MM.1S (cell line): ENCODE measurements around the gene SNTG2.

Experiments
- EZH2 ChIP-seq: fragments of 300-600 bp; sonication (generic); optimal IDR thresholded peaks from 2 replicates; pipeline ENCODE3; 2017; ENCODE audit warnings: low read depth, mild to moderate bottlenecking, antibody characterized with exemption, low read length, mixed read lengths
- EZH2phosphoT487 ChIP-seq: fragments of 300-600 bp; sonication (generic); IDR thresholded peaks from 2 replicates; pipeline ENCODE4 v1.6.1; 2018; ENCODE audit warnings: antibody characterized with exemption, low read length
- TF ChIP-seq, protein P1 (sequence below): fragments of 300-600 bp; sonication (generic); IDR thresholded peaks from 2 replicates; pipeline ENCODE4 v1.5.1; 2016; ENCODE audit warnings: antibody characterized with exemption, low read length, mixed read lengths

DNA sequence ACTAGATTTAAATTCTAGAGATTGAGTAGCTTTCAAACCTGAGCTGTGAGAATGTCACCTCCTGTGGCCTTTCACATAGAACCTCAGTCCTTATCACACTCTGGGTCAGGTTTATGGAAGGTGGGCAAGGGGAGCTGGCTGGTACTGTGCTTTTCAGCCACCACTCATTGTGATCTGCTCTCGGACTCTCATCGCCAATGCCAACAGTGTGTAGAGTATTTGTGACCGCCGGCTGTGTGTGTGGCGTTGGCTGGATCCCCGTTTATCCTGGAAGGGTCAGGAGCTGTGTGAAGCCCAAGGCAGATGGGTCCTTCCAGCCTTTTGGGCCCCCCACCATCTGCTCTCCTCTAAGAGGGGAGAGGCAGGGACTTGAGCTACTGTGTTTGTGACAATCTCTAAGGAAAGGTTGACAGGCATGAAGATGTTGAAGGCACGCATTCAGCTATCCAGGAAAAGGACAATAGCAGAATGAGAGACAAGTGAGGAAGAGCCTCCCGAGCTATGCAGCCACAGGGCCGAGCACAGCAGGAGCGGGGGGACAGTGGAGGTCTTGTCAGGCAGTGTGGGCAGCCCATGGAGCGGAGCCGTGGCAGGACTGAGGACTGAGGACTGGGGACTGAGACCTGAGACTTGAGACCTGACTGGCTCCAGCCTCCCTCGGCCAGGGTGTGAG, 355.5 kb downstream of the SNTG2 start:
- TF ChIP-seq, protein P1, sequence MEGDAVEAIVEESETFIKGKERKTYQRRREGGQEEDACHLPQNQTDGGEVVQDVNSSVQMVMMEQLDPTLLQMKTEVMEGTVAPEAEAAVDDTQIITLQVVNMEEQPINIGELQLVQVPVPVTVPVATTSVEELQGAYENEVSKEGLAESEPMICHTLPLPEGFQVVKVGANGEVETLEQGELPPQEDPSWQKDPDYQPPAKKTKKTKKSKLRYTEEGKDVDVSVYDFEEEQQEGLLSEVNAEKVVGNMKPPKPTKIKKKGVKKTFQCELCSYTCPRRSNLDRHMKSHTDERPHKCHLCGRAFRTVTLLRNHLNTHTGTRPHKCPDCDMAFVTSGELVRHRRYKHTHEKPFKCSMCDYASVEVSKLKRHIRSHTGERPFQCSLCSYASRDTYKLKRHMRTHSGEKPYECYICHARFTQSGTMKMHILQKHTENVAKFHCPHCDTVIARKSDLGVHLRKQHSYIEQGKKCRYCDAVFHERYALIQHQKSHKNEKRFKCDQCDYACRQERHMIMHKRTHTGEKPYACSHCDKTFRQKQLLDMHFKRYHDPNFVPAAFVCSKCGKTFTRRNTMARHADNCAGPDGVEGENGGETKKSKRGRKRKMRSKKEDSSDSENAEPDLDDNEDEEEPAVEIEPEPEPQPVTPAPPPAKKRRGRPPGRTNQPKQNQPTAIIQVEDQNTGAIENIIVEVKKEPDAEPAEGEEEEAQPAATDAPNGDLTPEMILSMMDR: no peak
- TF ChIP-seq EZH2phosphoT487 (no peak), EZH2 (no peak)
